Fibroblast of gingiva (primary cell): ENCODE data around the gene HMCN1.
"Not testable (repeated sequence)": the region's sequence is repeated elsewhere in the genome, so short reads cannot be mapped to it uniquely, and the experiment has no call there.

Experiments
- DNase-seq: peaks from one replicate; pipeline ENCODE4 v3.0.0-alpha.2; 2011; ENCODE audit warnings: low read depth

Gene HMCN1

GRCh38 chr1:185853739-185854138, 119.5 kb downstream of the HMCN1 start:
- peak; percentile 83 for DNase-seq

GRCh38 chr1:185856482-185856881, 122.3 kb downstream of the HMCN1 start:
- DNase-seq = no peak

- no peak for DNase-seq
These were observed 123.3 kb downstream of the HMCN1 start for GRCh38 chr1:185857442-185857841.

- no peak for DNase-seq
These were observed 126.1 kb downstream of the HMCN1 start for GRCh38 chr1:185860311-185860710.

- no peak for DNase-seq
These were observed 126.7 kb downstream of the HMCN1 start for GRCh38 chr1:185860859-185861258.

- DNase-seq = no peak
These were observed 127.4 kb downstream of the HMCN1 start for GRCh38 chr1:185861630-185862029.

GRCh38 chr1:185862235-185862634, 128.0 kb downstream of the HMCN1 start:
- no peak for DNase-seq

GRCh38 chr1:185864331-185864730, 130.1 kb downstream of the HMCN1 start:
- no peak for DNase-seq

- DNase-seq = peak; percentile 38
These were observed 130.8 kb downstream of the HMCN1 start for GRCh38 chr1:185864889-185865517.

- DNase-seq = peak; percentile 30
These were observed 135.4 kb downstream of the HMCN1 start for GRCh38 chr1:185869590-185869989.

GRCh38 chr1:185871627-185872150, 137.5 kb downstream of the HMCN1 start:
- DNase-seq = no peak

- no peak for DNase-seq
These were observed 140.1 kb downstream of the HMCN1 start for GRCh38 chr1:185874246-185874645.

GRCh38 chr1:185880330-185880729, 146.1 kb downstream of the HMCN1 start:
- no peak for DNase-seq

- DNase-seq = no peak
These were observed 146.7 kb downstream of the HMCN1 start for GRCh38 chr1:185880779-185881333.

- DNase-seq = no peak
These were observed 151.9 kb downstream of the HMCN1 start for GRCh38 chr1:185886046-185886445.

GRCh38 chr1:185886671-185887070, 152.5 kb downstream of the HMCN1 start:
- DNase-seq = no peak

- not testable (repeated sequence) for DNase-seq
These were observed 158.7 kb downstream of the HMCN1 start for GRCh38 chr1:185892831-185893403.

GRCh38 chr1:185894791-185895190, 160.6 kb downstream of the HMCN1 start:
- no peak for DNase-seq

GRCh38 chr1:185895208-185895900, 161.2 kb downstream of the HMCN1 start:
- no peak for DNase-seq

GRCh38 chr1:185896863-185897262, 162.7 kb downstream of the HMCN1 start:
- DNase-seq = no peak

GRCh38 chr1:185906186-185906585, 172.0 kb downstream of the HMCN1 start:
- DNase-seq = no peak

- no peak for DNase-seq
These were observed 173.1 kb downstream of the HMCN1 start for GRCh38 chr1:185907246-185907645.

- no peak for DNase-seq
These were observed 177.8 kb downstream of the HMCN1 start for GRCh38 chr1:185911978-185912377.
